ENCODE measurements around the gene RGS12. TPM values are rescaled to one million over a fixed set of nuclear protein-coding genes. Genes with fewer than 3 reads are reported as not detected.
"Not testable (repeated sequence)": the region's sequence is repeated elsewhere in the genome, so short reads cannot be mapped to it uniquely, and the experiment has no call there.

The RGS12 gene
- total and polyA plus RNA-seq, 2 experiments from 2014 or later: 40.1 to 45.0 TPM

DNA sequence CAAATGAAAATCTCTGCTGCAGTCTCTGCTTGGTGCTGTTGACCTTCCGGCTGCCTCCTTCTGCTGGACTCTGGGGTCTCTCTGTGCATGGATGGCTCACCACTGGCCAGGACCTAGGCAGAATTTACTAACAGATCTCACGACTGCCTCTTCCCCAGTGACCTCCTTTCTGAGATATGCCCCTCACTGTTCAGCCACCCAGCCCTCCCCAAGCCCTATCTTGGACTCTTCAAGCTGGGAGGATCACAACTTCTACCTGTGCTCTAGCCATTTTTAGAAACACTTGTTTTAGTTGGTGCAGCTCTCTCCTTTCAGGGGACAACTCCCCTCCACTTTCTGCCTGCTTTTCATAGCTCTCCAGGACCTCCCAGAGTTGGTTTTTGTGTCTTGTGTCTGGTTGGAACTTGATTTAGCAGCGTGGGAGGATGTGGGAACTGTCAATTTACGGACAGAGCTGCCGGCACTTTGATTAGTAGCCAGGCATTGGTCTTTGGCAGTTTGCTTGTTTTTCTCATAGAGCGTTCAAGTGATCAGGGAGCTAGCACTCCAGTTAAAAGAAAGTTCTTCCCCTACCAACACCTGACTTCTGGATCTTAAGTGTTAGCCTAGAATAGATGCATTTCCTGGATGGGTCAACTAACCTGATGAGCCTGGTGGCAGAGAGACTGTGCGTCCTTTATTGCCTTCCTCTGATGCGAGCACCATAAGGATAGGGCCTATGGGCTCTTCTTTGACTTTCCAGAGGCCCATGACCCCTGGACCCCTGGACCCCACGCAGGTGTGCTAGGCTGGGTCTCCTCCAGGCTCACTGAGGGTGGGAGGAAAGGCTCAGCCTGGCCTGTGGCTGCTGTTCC, 6.5 kb downstream of the RGS12 start:
- Histone ChIP-seq H3K4me1 (ENCODE audit: low read depth) (peaks cover 52% of the 10 kb centered on the region), H3K9me3 (ENCODE audit: low read depth) (no peaks in the 10 kb centered on the region), H3K4me3 (no peak overlapping the region), H3K36me3 (no peaks in the 10 kb centered on the region), H3K27me3 (no peaks in the 10 kb centered on the region), H3K27ac (peak overlapping the region; percentile 87)
- TF ChIP-seq CTCF (IDR thresholded peaks at IDR 0.05; ENCODE audit: low read depth, low read length): no peak
- no peak for DNase-seq (ENCODE audit: low read depth in 1 of 2, low spot score in 1 of 2)

DNA sequence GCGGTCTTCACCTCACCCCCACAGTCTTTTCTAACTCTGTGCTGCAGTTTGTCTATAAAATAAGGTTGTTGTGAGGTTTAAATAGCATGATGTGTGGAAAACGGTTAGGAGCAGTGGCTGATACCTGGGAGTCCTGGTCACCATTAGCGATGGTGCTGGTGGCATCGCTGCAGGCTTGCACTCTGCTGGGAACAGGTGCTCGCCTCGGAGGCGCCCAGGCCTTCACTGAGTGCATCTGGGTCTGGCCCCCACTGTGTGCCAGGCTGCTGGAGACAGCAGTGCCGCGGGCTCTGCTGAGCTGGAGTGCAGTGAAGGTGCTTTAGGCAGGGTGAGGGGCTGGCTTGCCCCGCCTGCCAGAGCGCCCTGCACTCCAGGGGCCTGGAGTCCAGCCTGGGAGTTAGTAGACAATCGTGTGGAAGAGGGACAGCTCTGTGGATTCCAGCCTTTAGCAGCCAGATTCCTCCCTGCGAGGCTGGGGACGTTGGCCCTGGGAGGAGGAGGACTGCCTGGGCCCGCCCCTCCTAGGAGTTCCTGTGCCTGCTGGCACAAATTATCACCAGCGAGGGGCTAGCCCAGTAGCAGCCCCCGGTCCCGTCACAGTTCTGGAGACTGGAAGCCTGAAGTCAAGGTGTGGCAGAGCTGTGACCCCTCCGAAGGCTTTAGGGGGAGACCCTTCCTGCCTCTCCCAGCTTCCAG, 7.3 kb downstream of the RGS12 start:
- no peaks in the 10 kb centered on the region for H3K27me3 ChIP-seq
- DNase-seq (ENCODE audit: low read depth in 1 of 2, low spot score in 1 of 2): peak in 1 of 2 donors; percentile 36
- peak overlapping the region; percentile 87 for H3K27ac ChIP-seq
- H3K9me3 ChIP-seq (ENCODE audit: low read depth): no peaks in the 10 kb centered on the region
- no peaks in the 10 kb centered on the region for H3K36me3 ChIP-seq
- no peak for TF ChIP-seq CTCF (IDR thresholded peaks at IDR 0.05; ENCODE audit: low read depth, low read length)
- no peak overlapping the region for H3K4me3 ChIP-seq
- peaks cover 55% of the 10 kb centered on the region for H3K4me1 ChIP-seq (ENCODE audit: low read depth)

DNA sequence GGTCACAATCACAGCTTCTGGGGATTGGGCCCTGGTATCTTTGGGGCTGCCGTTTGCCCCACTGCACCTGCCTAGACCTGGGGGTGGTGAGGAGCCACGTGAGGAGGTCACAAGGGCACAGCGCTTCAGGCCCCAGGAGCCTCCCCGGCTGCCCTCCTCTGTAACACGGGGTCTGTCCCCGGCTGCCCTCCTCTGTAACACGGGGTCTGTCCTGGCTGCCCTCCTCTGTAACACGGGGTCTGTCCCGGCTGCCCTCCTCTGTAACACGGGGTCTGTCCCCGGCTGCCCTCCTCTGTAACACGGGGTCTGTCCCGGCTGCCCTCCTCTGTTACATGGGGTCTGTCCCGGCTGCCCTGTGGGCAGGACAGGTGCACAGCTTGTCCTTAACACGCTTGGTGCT, 8.1 kb downstream of the RGS12 start:
- not testable (repeated sequence) for DNase-seq (ENCODE audit: low read depth in 1 of 2, low spot score in 1 of 2); H3K27me3 ChIP-seq; H3K36me3 ChIP-seq; H3K4me3 ChIP-seq; H3K9me3 ChIP-seq (ENCODE audit: low read depth)
- Histone ChIP-seq H3K27ac (peak overlapping the region; percentile 87), H3K4me1 (ENCODE audit: low read depth) (peaks cover 57% of the 10 kb centered on the region)

DNA sequence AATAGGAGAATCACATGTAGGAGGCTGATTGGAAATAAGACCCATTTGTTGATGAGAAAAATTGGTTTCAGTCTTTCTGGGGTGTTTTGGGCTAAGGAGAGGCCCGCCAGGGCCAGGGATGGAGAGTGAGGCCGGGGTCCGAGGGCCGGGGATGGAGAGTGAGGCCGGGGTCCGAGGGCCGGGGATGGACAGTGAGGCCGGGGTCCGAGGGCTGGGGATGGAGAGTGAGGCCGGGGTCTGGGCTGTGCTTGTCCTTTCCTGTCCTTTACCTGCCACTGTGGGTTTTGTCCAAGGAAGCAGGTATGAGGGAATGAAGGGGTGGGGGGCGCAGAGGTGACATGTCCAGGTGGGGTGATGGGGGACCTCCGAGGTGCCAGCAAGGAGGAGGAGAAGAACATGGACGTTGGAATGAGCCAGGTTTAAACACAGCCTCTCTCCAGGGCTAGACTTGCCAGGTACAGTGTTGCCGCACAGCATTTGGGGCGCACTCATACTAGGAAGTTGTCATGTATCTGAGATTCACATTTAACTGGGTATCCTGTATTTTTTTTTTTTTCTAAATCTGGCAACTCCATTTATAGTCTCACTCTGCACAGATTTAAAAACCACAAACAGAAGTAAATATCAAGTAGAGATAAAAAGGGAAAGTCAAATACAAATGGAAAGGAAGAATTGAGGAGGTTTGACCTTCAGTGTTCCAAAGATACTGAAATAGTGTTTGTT, 8.8 kb downstream of the RGS12 start:
- no peaks in the 10 kb centered on the region for H3K9me3 ChIP-seq (ENCODE audit: low read depth)
- H3K4me1 ChIP-seq (ENCODE audit: low read depth): peaks cover 59% of the 10 kb centered on the region
- H3K36me3 ChIP-seq: no peaks in the 10 kb centered on the region
- no peak for DNase-seq (ENCODE audit: low read depth in 1 of 2, low spot score in 1 of 2)
- H3K27me3 ChIP-seq: no peaks in the 10 kb centered on the region
- no peak overlapping the region for H3K27ac ChIP-seq
- H3K4me3 ChIP-seq: no peak overlapping the region
- TF ChIP-seq CTCF (IDR thresholded peaks at IDR 0.05; ENCODE audit: low read depth, low read length): no peak

GRCh38 chr4:3302173-3302785, 9.5 kb downstream of the RGS12 start:
- TF ChIP-seq CTCF (IDR thresholded peaks at IDR 0.05; ENCODE audit: low read depth, low read length): no peak
- H3K4me1 ChIP-seq (ENCODE audit: low read depth): peaks cover 52% of the 10 kb centered on the region
- H3K27ac ChIP-seq: no peak overlapping the region
- H3K9me3 ChIP-seq (ENCODE audit: low read depth): no peaks in the 10 kb centered on the region
- H3K27me3 ChIP-seq: no peaks in the 10 kb centered on the region
- H3K36me3 ChIP-seq: no peaks in the 10 kb centered on the region
- DNase-seq (ENCODE audit: low read depth in 1 of 2, low spot score in 1 of 2): no peak
- no peak overlapping the region for H3K4me3 ChIP-seq

Data from cardiac muscle cell (in vitro differentiated cells and primary cell).